G401.6 (cell line): ENCODE data around the gene HSPH1.

Experiments used
- FAIRE-seq: peaks from 2 replicates; lab custom pipeline; 2012; peaks lifted over from hg19 to GRCh38; lab: Jason Lieb, UNC

HSPH1 gene

GRCh38 chr13:31094331-31095015 lies 67.2 kb downstream of the HSPH1 start:
- FAIRE-seq: no peak

GRCh38 chr13:31093145-31093885 lies 68.4 kb downstream of the HSPH1 start:
- FAIRE-seq: no peak

GRCh38 chr13:31092646-31093045 lies 69.1 kb downstream of the HSPH1 start:
- FAIRE-seq: no peak

GRCh38 chr13:31090961-31091624 lies 70.6 kb downstream of the HSPH1 start:
- no peak for FAIRE-seq

GRCh38 chr13:31090096-31090495 lies 71.6 kb downstream of the HSPH1 start:
- FAIRE-seq: no peak

GRCh38 chr13:31089649-31090048 lies 72.1 kb downstream of the HSPH1 start:
- FAIRE-seq: no peak

GRCh38 chr13:31088826-31089420 lies 72.8 kb downstream of the HSPH1 start:
- no peak for FAIRE-seq
